ENCODE results near the gene OR4K13.

The OR4K13 gene, protein sequence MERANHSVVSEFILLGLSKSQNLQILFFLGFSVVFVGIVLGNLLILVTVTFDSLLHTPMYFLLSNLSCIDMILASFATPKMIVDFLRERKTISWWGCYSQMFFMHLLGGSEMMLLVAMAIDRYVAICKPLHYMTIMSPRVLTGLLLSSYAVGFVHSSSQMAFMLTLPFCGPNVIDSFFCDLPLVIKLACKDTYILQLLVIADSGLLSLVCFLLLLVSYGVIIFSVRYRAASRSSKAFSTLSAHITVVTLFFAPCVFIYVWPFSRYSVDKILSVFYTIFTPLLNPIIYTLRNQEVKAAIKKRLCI

DNA sequence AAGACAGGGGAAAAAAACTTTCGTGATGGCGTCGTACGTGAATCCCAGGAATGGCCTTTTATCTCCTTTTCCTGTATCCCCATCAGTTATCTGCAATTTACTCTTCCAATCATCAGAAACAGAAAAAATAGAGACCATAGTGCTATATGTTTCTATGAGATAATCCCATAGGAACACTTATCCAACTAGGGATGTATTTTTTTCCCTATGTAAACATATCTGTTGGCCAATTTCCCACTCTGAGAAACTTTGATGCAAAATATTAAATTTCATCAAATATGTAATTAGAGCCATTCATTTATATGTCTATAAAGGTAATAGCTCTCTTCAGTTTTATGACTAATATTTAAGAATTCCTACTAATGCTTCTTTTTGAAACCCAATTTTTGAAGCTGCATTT lies at the start of gene OR4K13:
Gene OR4K13, minus strand, starts transcription at position 101 of the 400 bp plus-strand sequence. CDS start 1,280 bp downstream, outside the sequence.
- DNase-seq (ENCODE audit: low spot score): no peak

DNA sequence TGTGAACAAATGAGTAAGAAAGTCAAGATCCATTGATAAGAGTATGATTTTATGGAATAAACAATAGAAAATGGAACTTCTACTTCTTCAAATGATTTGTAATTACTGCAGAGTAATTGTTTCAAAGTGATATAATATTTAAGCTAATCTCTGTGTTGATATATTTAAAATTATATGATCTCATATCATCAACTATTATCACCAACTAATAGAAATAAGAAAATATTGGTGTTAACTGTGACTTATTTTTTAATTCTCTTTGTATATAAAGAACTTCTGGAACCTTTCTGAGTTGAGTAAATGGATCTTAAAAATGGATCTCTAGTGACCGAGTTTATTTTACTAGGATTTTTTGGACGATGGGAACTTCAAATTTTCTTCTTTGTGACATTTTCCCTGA lies 23.9 kb upstream of the OR4K13 start, which contains the start of gene OR4L1:
Gene OR4L1, plus strand, starts transcription at position 301 of the 400 bp plus-strand sequence. Its CDS starts 0 bp downstream, at position 301.
- no peak for DNase-seq (ENCODE audit: low spot score)

DNA sequence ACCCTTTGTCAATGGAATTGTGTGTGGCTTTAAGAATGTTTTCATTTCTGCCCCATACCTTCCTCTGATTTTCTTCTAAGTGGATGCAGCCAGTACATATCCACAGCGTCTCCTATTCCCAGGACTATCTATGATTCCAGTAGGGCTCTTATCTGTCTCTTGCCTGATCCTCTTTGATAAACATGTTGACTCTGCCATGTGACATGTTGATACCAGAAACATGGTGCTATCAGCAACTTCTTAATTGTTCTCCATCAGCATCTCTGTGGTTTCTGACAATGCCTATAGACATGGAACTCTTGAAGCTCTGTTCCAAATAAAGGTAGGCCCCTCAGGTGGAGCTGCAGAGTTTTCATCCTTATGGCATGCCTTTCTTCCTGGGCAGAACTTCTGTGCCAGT lies 12.4 kb upstream of the OR4K13 start:
- no peak for DNase-seq (ENCODE audit: low spot score)

DNA sequence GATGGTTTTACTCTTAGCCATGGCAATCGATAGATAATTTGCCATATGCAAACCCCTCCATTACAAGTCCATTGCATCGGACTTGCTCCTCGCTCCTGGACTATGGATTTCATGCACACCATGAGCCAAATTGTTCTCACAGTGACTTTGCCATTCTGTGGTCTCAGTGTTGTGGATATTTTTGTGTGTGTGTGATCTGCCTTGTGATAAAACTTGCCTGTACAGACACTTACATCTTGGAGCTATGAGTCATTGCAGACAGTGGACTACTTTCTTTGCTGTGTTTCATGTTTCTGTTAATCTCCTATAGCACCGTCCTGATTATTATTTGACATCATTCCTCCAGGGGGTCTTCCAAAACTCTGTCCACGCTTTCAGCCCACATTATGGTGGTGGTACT lies 8.4 kb upstream of the OR4K13 start:
- DNase-seq (ENCODE audit: low spot score): no peak

DNA sequence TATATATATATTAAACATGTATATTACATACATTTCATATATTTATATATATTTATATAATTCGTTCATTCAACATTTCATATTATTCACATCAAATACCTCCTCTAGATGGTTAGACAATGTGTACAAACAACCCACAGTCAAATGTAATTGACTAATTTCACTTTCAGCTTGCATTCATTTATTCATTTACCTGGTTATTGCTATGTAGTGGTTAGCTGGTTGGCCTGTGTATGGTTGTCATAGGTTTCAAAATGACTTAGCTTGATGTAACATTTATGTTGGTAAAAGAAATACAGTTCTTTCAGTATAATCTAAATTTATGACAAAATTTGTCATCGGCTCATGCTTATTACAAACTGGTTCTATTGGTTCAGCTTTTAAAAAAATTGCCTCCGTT lies 389 bp downstream of the OR4K13 start:
- DNase-seq (ENCODE audit: low spot score): no peak

DNA sequence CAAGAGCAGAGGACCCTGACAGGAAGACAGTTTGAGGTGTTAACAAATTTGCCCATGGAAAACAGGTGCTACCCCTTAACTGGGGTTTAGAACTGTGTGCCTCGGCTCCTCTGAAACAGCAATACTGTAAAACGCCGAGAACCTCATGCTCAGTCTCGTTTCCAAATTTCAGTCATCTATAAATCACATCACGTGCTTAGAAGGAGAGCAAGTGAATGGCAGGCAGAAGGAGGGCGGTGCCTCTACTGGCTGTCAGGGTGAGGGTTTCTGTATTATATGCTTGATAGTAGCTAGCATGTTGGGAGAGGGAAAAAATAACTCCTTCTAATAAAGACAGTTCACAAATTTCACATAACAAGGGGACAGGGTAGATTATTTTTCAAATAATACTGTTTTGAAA lies 4.8 kb downstream of the OR4K13 start:
- DNase-seq (ENCODE audit: low spot score): no peak

DNA sequence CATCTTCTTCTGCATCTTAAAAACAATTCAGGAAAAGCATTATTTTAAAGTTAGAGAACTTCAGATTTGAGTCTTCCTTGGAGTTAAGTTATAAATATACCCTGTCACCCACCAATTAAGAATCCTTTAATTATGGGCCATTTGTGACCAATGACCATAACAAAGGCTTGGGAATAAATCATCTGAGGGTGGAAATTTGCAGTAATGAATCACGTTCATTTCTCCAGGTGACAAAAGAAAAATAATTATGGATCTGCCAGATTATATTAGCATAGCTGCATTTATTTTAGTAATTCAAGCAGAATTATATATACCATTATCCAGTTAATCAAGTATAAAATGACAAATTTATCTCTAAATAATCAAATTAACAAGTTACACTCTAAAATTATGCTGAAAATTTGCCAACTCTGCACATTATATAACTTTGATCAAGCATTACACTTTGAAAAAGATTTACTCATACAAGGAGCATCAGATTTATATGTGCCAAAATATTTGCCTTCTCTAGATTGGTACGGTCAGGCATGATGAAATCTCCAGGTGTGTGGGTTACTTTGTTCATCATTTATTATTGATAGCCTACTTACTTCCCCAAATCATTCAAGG lies 16.5 kb downstream of the OR4K13 start, which contains the start of gene OR4K14:
Gene OR4K14, minus strand, starts transcription at position 51 of the 609 bp plus-strand sequence. CDS start 4,114 bp downstream, outside the sequence.
- DNase-seq (ENCODE audit: low spot score): no peak

DNA sequence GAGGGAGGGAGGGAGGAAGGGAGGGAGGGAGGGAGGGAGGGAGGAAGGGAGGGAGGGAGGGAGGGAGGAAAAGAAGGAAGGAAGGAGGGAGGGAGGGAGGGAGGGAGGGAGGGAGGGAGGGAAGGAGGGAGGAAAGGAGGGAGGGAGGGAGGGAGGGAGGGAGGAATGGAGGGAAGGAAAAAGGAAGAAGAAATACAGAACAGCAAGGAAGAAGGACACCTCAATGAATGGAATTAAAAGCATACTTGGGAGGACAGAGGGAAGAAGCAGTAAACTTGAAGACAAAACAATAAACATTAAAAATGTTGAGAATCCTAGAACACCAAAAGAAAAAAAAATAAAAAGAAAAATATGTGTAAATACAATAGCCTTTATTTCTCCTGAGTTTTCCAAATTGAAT lies 27.7 kb downstream of the OR4K13 start:
- no peak for DNase-seq (ENCODE audit: low spot score)

DNA sequence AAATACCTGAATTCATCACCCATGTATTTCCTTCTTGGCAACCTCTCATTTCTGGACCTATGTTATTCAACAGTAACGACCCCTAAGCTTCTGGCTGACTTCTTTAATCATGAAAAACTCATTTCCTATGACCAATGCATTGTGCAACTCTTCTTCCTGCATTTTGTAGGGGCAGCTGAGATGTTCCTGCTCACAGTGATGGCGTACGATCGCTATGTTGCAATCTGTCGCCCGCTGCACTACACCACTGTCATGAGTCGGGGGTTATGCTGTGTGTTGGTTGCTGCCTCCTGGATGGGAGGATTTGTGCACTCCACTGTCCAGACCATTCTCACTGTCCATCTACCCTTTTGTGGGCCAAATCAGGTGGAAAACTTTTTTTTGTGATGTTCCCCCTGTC lies 33.5 kb downstream of the OR4K13 start:
- DNase-seq (ENCODE audit: low spot score): no peak

DNA sequence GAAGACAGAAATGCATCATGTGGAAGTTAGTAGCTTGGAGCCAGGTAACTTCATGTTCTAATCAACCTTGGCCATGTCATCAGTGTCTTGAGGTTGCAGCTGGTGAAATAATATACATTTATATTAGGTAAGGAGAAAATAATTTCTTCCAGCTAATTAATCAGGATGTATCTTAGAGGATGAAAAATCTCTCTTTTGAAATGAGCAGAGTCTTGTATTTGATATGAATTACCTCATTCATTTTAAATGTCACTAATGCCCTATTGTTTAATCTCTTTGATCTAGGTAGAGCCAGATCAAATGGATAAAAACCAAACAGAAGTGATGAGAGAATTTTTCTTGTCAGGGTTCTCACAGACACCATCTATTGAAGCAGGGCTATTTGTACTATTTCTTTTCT lies 34.0 kb downstream of the OR4K13 start, which contains the start of gene OR4Q2:
Gene OR4Q2, plus strand, starts transcription at position 301 of the 400 bp plus-strand sequence.
- no peak for DNase-seq (ENCODE audit: low spot score)

DNA sequence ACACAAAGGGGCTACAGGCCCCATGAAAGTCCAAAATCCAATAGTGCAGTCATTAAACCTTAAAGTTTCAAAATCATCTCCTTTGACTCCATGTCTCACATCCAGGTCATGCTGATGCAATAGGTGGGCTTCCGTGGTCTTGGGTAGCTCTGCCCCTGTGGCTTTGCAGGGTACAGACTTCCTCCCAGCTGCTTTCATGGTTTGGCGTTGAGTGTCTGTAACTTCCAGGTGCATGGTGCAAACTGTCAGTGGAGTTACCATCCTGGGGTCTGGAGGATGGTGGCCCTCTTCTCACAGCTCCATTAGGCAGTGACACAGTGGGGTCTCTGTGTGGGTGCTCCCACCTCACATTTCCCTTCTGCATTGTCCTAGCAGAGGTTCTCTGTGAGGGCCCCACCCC lies 42.4 kb downstream of the OR4K13 start:
- DNase-seq (ENCODE audit: low spot score): no peak

Measured in NAMALWA (cell line).